Measurements from ENCODE around the gene MAGI3. TPM values are rescaled to one million over a fixed set of nuclear protein-coding genes. Genes with fewer than 3 reads are reported as not detected.

The MAGI3 gene
- total and polyA plus RNA-seq, 9 donors = 5.3 to 20.8 (median 15.4) TPM

- Histone ChIP-seq H3K4me1 (ENCODE audit: insufficient read depth) (no peaks in the 10 kb centered on the region), H3K27ac (no peak overlapping the region), H3K4me3 (no peak overlapping the region), H3K36me3 (no peaks in the 10 kb centered on the region), H3K27me3 (no peaks in the 10 kb centered on the region), H3K9me3 (no peaks in the 10 kb centered on the region)
- TF ChIP-seq POLR2A (IDR thresholded peaks at IDR 0.05) = no peak
- TF ChIP-seq, protein P1, sequence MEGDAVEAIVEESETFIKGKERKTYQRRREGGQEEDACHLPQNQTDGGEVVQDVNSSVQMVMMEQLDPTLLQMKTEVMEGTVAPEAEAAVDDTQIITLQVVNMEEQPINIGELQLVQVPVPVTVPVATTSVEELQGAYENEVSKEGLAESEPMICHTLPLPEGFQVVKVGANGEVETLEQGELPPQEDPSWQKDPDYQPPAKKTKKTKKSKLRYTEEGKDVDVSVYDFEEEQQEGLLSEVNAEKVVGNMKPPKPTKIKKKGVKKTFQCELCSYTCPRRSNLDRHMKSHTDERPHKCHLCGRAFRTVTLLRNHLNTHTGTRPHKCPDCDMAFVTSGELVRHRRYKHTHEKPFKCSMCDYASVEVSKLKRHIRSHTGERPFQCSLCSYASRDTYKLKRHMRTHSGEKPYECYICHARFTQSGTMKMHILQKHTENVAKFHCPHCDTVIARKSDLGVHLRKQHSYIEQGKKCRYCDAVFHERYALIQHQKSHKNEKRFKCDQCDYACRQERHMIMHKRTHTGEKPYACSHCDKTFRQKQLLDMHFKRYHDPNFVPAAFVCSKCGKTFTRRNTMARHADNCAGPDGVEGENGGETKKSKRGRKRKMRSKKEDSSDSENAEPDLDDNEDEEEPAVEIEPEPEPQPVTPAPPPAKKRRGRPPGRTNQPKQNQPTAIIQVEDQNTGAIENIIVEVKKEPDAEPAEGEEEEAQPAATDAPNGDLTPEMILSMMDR (IDR thresholded peaks at IDR 0.05) = no peak
- TF ChIP-seq EP300 (IDR thresholded peaks at IDR 0.05) = no peak
- intact Hi-C loops (cut with DNase I) = no loop called here
- WGBS, 3 donors = 83 to 91% (median 90%) methylated on average over 1 of the region's 1 CpG
- no peak for DNase-seq
These were observed 271.8 kb downstream of the MAGI3 start for GRCh38 chr1:113662101-113662500.

DNA sequence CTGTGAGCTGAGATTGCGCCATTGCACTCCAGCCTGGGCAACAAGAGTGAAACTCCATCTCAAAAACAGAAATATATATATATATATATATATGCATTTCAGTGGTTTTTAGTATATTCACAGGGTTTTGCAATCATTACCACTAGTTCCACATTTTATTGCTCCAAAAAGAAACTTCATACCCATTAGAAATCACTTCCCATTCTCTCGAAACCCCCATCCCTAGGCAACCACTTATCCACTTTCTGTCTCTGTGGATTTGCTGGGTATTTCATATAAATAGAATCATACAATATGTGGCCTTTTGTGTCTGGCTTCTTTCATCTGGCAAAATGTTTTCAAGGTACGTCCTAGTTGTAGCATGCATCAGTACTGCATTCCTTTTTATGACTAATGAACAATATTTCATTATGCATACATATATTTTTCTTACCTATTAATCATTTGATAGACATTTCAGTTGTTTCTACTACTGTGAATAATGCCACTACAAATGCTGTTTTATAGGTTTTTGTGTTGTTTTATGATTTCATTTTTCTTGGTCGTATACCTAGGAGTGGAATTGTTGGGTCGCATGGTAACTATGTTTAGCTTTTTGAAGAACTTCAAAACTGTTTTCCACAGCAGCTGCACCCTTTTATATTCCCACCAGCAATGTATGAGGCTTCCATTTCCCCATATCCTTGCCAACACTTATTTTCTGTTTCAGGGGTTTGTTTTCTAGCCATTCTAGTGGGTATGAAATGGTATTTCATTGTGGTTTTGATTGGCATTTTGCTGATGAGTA, 273.0 kb downstream of the MAGI3 start:
- H3K27me3 ChIP-seq = no peaks in the 10 kb centered on the region
- H3K27ac ChIP-seq = no peak overlapping the region
- intact Hi-C loops (cut with DNase I) = no loop called here
- no peak overlapping the region for H3K4me3 ChIP-seq
- 89 to 93% (median 92%) methylated on average over 5 of the region's 5 CpGs for WGBS, 3 donors
- no peak for DNase-seq
- TF ChIP-seq EP300 (IDR thresholded peaks at IDR 0.05) = no peak
- TF ChIP-seq POLR2A (IDR thresholded peaks at IDR 0.05) = no peak
- TF ChIP-seq, protein P1 (IDR thresholded peaks at IDR 0.05) = no peak
- no peaks in the 10 kb centered on the region for H3K4me1 ChIP-seq (ENCODE audit: insufficient read depth)
- H3K36me3 ChIP-seq = no peaks in the 10 kb centered on the region
- no peaks in the 10 kb centered on the region for H3K9me3 ChIP-seq

- Histone ChIP-seq H3K36me3 (no peaks in the 10 kb centered on the region), H3K4me3 (no peak overlapping the region), H3K4me1 (ENCODE audit: insufficient read depth) (no peaks in the 10 kb centered on the region), H3K9me3 (no peaks in the 10 kb centered on the region), H3K27me3 (no peaks in the 10 kb centered on the region), H3K27ac (no peak overlapping the region)
- no peak for DNase-seq
- intact Hi-C loops (cut with DNase I) = no loop called here
- TF ChIP-seq POLR2A (IDR thresholded peaks at IDR 0.05) (no peak), EP300 (IDR thresholded peaks at IDR 0.05) (no peak)
- TF ChIP-seq, protein P1 (IDR thresholded peaks at IDR 0.05) = no peak
These were observed 274.8 kb downstream of the MAGI3 start for GRCh38 chr1:113665071-113665470.

DNA sequence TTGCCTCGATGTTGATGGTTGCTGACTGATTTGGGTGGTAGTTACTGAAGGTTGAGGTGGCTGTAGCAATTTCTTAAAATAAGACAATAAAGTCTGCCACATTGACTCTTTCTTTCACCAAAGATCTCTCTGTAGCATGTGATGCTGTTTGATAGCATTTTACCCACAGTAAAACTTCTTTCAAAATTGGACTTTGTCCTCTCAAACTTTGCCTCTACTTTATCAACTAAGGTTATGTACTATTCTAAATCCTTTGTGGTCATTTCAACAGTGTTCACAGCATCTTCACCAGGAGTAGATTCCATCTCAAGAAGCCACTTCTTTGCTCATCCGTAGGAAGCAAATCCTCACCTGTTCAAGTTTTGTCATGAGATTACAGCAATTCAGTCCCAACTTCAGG, 275.8 kb downstream of the MAGI3 start:
- TF ChIP-seq EP300 (IDR thresholded peaks at IDR 0.05) (no peak), POLR2A (IDR thresholded peaks at IDR 0.05) (no peak)
- TF ChIP-seq, protein P1 (IDR thresholded peaks at IDR 0.05) = no peak
- intact Hi-C loops (cut with DNase I) = no loop called here
- no peaks in the 10 kb centered on the region for H3K27me3 ChIP-seq
- H3K9me3 ChIP-seq = no peaks in the 10 kb centered on the region
- H3K4me3 ChIP-seq = no peak overlapping the region
- no peak for DNase-seq
- no peaks in the 10 kb centered on the region for H3K4me1 ChIP-seq (ENCODE audit: insufficient read depth)
- H3K36me3 ChIP-seq = no peaks in the 10 kb centered on the region
- H3K27ac ChIP-seq = no peak overlapping the region
- WGBS, 3 donors = 96 to 98% (median 97%) methylated on average over 2 of the region's 2 CpGs
